Neural cell (in vitro differentiated cells): ENCODE measurements around the gene EXOC4. TPM values are rescaled to one million over a fixed set of nuclear protein-coding genes. Genes with fewer than 3 reads are reported as not detected.

Source experiments
- H2AFZ ChIP-seq: fragments of 200-600, 300-800 bp; sonication (generic), shearing (Covaris generic); 2 replicates; pipeline ENCODE4 v1.6.0; 2014; ENCODE audit warnings: low read depth, mild to moderate bottlenecking, antibody characterized with exemption, low read length, moderate library complexity
- H3F3A ChIP-seq: fragments of 200-600 bp; shearing (Covaris generic); 2 replicates; pipeline ENCODE4 v1.6.1; 2016; ENCODE audit warnings: mild to moderate bottlenecking, moderate library complexity, mixed read lengths, antibody characterized with exemption, low read length; ENCODE audit not compliant: insufficient read depth, poor library complexity, severe bottlenecking
- H3K27ac ChIP-seq: fragments of 200-600, 300-800 bp; sonication (generic), shearing (Covaris generic); 2 replicates; pipeline ENCODE4 v1.5.1; 2014; ENCODE audit warnings: mild to moderate bottlenecking, low read length, moderate library complexity
- H3K27me3 ChIP-seq: fragments of 300-800, 200-600 bp; sonication (generic), shearing (Covaris generic); 2 replicates; pipeline ENCODE4 v1.6.0; 2014; ENCODE audit warnings: mild to moderate bottlenecking, low read depth, low read length, moderate library complexity; ENCODE audit not compliant: insufficient read depth
- H3K36me3 ChIP-seq: fragments of 300-800, 200-600 bp; sonication (generic), shearing (Covaris generic); 2 replicates; pipeline ENCODE4 v1.5.1; 2014; ENCODE audit warnings: mild to moderate bottlenecking, antibody characterized with exemption, low read length, moderate library complexity; ENCODE audit not compliant: insufficient read depth
- H3K4me2 ChIP-seq: fragments of 300-800, 200-600 bp; sonication (generic), shearing (Covaris generic); 2 replicates; pipeline ENCODE4 v1.6.0; 2014; ENCODE audit warnings: mild to moderate bottlenecking, low read length
- H3K4me3 ChIP-seq: fragments of 300-800, 200-600 bp; sonication (generic), shearing (Covaris generic); 2 replicates; pipeline ENCODE4 v1.5.1; 2014; ENCODE audit warnings: mild to moderate bottlenecking, low read length, moderate library complexity
- H3K79me2 ChIP-seq: fragments of 200-600 bp; shearing (Covaris generic); replicated peaks from 2 replicates; pipeline ENCODE4 v1.6.0; 2014; ENCODE audit warnings: mild to moderate bottlenecking, low read length, moderate library complexity; ENCODE audit not compliant: insufficient read depth
- H3K9ac ChIP-seq: fragments of 300-800, 200-600 bp; sonication (generic), shearing (Covaris generic); 2 replicates; pipeline ENCODE4 v1.6.1; 2016; ENCODE audit warnings: mild to moderate bottlenecking, low read length, mixed read lengths
- H3K9me2 ChIP-seq: fragments of 200-600 bp; shearing (Covaris generic); 2 replicates; pipeline ENCODE4 v1.6.1; 2016; ENCODE audit warnings: mild to moderate bottlenecking, low read length, mixed read lengths; ENCODE audit not compliant: insufficient read depth
- H3K9me3 ChIP-seq: fragments of 200-600, 300-800 bp; sonication (generic), shearing (Covaris generic); 2 replicates; pipeline ENCODE4 v1.6.1; 2016; ENCODE audit warnings: mild to moderate bottlenecking, mixed run types, low read length, moderate library complexity, mixed read lengths
- H4K20me1 ChIP-seq: fragments of 200-600 bp; shearing (Covaris generic); 2 replicates; pipeline ENCODE4 v1.6.1; 2016; ENCODE audit warnings: mild to moderate bottlenecking, mixed run types; ENCODE audit not compliant: insufficient read depth
- EP300 ChIP-seq: fragments of 450-650 bp; conservative IDR thresholded peaks from 2 replicates; pipeline ENCODE4 v1.6.1; 2014; ENCODE audit warnings: antibody characterized with exemption, mild to moderate bottlenecking, moderate library complexity; ENCODE audit not compliant: poor library complexity, severe bottlenecking
- EZH2 ChIP-seq: fragments of 200-600, 300-800 bp; shearing (Covaris generic), sonication (generic); IDR thresholded peaks from 2 replicates; pipeline ENCODE4 v1.6.1; 2014; ENCODE audit warnings: antibody characterized with exemption, low read length, borderline replicate concordance, mild to moderate bottlenecking; ENCODE audit not compliant: insufficient read depth, poor library complexity, severe bottlenecking
- MXI1 ChIP-seq: fragments of 450-650 bp; conservative IDR thresholded peaks from 2 replicates; pipeline ENCODE4 v1.6.1; 2014; ENCODE audit warnings: antibody characterized with exemption, mild to moderate bottlenecking; ENCODE audit not compliant: poor library complexity, severe bottlenecking
- POLR2AphosphoS5 ChIP-seq: IDR thresholded peaks from 2 replicates; pipeline ENCODE4 v1.6.1; 2012
- RAD21 ChIP-seq: fragments of 450-650 bp; conservative IDR thresholded peaks from 2 replicates; pipeline ENCODE4 v1.6.1; 2014; ENCODE audit warnings: antibody characterized with exemption, mild to moderate bottlenecking, moderate library complexity
- SMC3 ChIP-seq: fragments of 450-650 bp; conservative IDR thresholded peaks from 2 replicates; pipeline ENCODE4 v1.6.1; 2014; ENCODE audit warnings: antibody characterized with exemption, mild to moderate bottlenecking, moderate library complexity; ENCODE audit not compliant: poor library complexity
- TAF1 ChIP-seq: IDR thresholded peaks from 2 replicates; pipeline ENCODE4 v1.6.1; 2012; ENCODE audit warnings: low read depth
- polyA plus RNA-seq: library from polyadenylated mRNA; depleted of rRNA; stranded (reverse); fragments of >200 nt; gene quantifications from 2 replicates; pipeline ENCODE4 v1.2.3, GENCODE V29; 2014
- TF ChIP-seq, protein P1 (sequence below): fragments of 450-650 bp; IDR thresholded peaks from 2 replicates; pipeline ENCODE4 v1.5.1; 2014; ENCODE audit warnings: antibody characterized with exemption, mild to moderate bottlenecking, moderate library complexity; ENCODE audit not compliant: poor library complexity, severe bottlenecking
- TF ChIP-seq, protein P2 (sequence below): IDR thresholded peaks from 2 replicates; pipeline ENCODE4 v1.6.1; 2012; ENCODE audit warnings: borderline replicate concordance

The EXOC4 gene
- polyA plus RNA-seq, 1 donor from 2014 or later: 36.5 TPM

DNA sequence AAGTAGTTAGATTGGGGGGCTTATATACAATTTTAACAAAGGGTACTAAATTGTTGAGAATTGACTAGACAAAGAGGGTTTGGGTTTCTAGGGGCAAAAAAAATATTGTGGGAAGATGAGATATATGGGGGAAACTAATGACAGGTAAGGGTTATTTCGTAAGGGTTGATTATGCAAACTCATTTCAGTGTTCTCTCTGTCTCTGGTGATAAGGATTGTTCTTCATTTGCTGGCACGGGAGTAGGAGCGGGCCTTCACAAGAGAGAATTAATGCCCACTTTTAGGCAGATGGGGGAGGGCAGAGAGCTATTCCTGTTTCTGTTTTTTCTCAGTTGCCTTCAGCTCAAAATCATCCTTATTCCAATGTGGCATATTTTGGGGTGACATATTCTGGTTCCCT lies 258.4 kb downstream of the EXOC4 start:
- H3K9me2 ChIP-seq: no peaks in the 10 kb centered on the region
- H3K4me2 ChIP-seq: no peak overlapping the region
- no peak overlapping the region for H2AFZ ChIP-seq
- H3K27ac ChIP-seq: no peak overlapping the region
- no peaks in the 10 kb centered on the region for H4K20me1 ChIP-seq
- no peaks in the 10 kb centered on the region for H3K36me3 ChIP-seq
- H3K4me3 ChIP-seq: no peak overlapping the region
- H3K9me3 ChIP-seq: no peaks in the 10 kb centered on the region
- H3K79me2 ChIP-seq: no peaks in the 10 kb centered on the region
- H3K9ac ChIP-seq: no peak overlapping the region
- TF ChIP-seq POLR2AphosphoS5 (no peak), MXI1 (no peak), EP300 (no peak), RAD21 (no peak), EZH2 (no peak), SMC3 (no peak), TAF1 (no peak)
- TF ChIP-seq, protein P1, sequence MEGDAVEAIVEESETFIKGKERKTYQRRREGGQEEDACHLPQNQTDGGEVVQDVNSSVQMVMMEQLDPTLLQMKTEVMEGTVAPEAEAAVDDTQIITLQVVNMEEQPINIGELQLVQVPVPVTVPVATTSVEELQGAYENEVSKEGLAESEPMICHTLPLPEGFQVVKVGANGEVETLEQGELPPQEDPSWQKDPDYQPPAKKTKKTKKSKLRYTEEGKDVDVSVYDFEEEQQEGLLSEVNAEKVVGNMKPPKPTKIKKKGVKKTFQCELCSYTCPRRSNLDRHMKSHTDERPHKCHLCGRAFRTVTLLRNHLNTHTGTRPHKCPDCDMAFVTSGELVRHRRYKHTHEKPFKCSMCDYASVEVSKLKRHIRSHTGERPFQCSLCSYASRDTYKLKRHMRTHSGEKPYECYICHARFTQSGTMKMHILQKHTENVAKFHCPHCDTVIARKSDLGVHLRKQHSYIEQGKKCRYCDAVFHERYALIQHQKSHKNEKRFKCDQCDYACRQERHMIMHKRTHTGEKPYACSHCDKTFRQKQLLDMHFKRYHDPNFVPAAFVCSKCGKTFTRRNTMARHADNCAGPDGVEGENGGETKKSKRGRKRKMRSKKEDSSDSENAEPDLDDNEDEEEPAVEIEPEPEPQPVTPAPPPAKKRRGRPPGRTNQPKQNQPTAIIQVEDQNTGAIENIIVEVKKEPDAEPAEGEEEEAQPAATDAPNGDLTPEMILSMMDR: no peak
- TF ChIP-seq, protein P2, sequence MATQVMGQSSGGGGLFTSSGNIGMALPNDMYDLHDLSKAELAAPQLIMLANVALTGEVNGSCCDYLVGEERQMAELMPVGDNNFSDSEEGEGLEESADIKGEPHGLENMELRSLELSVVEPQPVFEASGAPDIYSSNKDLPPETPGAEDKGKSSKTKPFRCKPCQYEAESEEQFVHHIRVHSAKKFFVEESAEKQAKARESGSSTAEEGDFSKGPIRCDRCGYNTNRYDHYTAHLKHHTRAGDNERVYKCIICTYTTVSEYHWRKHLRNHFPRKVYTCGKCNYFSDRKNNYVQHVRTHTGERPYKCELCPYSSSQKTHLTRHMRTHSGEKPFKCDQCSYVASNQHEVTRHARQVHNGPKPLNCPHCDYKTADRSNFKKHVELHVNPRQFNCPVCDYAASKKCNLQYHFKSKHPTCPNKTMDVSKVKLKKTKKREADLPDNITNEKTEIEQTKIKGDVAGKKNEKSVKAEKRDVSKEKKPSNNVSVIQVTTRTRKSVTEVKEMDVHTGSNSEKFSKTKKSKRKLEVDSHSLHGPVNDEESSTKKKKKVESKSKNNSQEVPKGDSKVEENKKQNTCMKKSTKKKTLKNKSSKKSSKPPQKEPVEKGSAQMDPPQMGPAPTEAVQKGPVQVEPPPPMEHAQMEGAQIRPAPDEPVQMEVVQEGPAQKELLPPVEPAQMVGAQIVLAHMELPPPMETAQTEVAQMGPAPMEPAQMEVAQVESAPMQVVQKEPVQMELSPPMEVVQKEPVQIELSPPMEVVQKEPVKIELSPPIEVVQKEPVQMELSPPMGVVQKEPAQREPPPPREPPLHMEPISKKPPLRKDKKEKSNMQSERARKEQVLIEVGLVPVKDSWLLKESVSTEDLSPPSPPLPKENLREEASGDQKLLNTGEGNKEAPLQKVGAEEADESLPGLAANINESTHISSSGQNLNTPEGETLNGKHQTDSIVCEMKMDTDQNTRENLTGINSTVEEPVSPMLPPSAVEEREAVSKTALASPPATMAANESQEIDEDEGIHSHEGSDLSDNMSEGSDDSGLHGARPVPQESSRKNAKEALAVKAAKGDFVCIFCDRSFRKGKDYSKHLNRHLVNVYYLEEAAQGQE: no peak
- H3F3A ChIP-seq: no peaks in the 10 kb centered on the region
- H3K27me3 ChIP-seq: no peaks in the 10 kb centered on the region

DNA sequence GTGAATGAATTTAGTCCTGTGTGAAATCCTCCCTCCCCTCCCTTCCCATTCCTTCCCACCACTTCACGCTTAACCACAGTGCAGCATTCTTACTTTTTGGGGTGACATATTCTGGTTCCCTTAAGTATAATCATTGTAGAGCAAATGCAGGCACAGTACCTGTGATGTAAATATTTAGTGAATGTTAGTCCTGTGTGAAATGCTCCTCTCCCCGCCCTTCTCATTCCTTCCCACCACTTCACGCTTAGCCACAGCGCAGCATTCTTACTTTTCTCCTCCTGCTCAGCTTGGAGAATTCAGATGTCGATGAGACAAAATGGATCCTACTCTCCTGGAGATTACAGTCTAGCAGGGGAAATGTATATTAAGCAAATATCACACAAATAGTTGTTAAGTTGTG lies 258.8 kb downstream of the EXOC4 start:
- H3K27ac ChIP-seq: no peak overlapping the region
- H4K20me1 ChIP-seq: no peaks in the 10 kb centered on the region
- H2AFZ ChIP-seq: no peak overlapping the region
- no peaks in the 10 kb centered on the region for H3K9me3 ChIP-seq
- no peaks in the 10 kb centered on the region for H3K27me3 ChIP-seq
- H3K36me3 ChIP-seq: no peaks in the 10 kb centered on the region
- no peaks in the 10 kb centered on the region for H3K79me2 ChIP-seq
- no peak overlapping the region for H3K4me3 ChIP-seq
- H3F3A ChIP-seq: no peaks in the 10 kb centered on the region
- H3K9ac ChIP-seq: no peak overlapping the region
- H3K4me2 ChIP-seq: no peak overlapping the region
- TF ChIP-seq RAD21 (no peak), SMC3 (no peak), TAF1 (no peak), EZH2 (no peak), EP300 (no peak), POLR2AphosphoS5 (no peak)
- TF ChIP-seq, protein P1: no peak
- TF ChIP-seq, protein P2: no peak
- no peaks in the 10 kb centered on the region for H3K9me2 ChIP-seq
